Coronary artery (tissue), 2 donors: ENCODE results near the gene MYH11.

Experiments
- DNase-seq: peaks from one replicate; pipeline ENCODE4 v3.0.0-alpha.2; 2017; ENCODE audit warnings: low spot score
- H3K27ac ChIP-seq, 2 donors: fragments of 200-600 bp; sonication (generic); one replicate each; pipeline ENCODE4 v1.5.1; 2016 to 2019
- H3K4me3 ChIP-seq: fragments of 200-600 bp; sonication (generic); 2 replicates; pipeline ENCODE4 v1.5.1; 2016; ENCODE audit warnings: mild to moderate bottlenecking, moderate library complexity
- CTCF ChIP-seq: fragments of 200-600 bp; sonication (generic); IDR thresholded peaks from one replicate; pipeline ENCODE4 v1.5.1; 2019; ENCODE audit warnings: antibody characterized with exemption

Gene MYH11

GRCh38 chr16:15714393-15715172 is 142.2 kb downstream of the MYH11 start:
- DNase-seq, result no peak
- no peak for TF ChIP-seq CTCF
- Histone ChIP-seq H3K27ac (peak overlapping the region in 1 of 2 donors; percentile 4), H3K4me3 (no peak overlapping the region)

- Histone ChIP-seq H3K4me3 (no peak overlapping the region), H3K27ac (peak overlapping the region in 1 of 2 donors; percentile 5)
- TF ChIP-seq CTCF, result no peak
- DNase-seq, result no peak
Measured at GRCh38 chr16:15708997-15709396, 147.8 kb downstream of the MYH11 start.

GRCh38 chr16:15708096-15708495 is 148.7 kb downstream of the MYH11 start:
- no peak overlapping the region for H3K4me3 ChIP-seq
- no peak for DNase-seq
- peak overlapping the region in 1 of 2 donors; percentile 10 for H3K27ac ChIP-seq
- TF ChIP-seq CTCF, result no peak

- DNase-seq, result no peak
- no peak for TF ChIP-seq CTCF
- H3K4me3 ChIP-seq, result no peak overlapping the region
- peak overlapping the region in 1 of 2 donors; percentile 43 for H3K27ac ChIP-seq
Measured at GRCh38 chr16:15707332-15707731, 149.5 kb downstream of the MYH11 start.

GRCh38 chr16:15705064-15705565 is 151.7 kb downstream of the MYH11 start:
- no peak overlapping the region for H3K4me3 ChIP-seq
- DNase-seq, result no peak
- no peak for TF ChIP-seq CTCF
- H3K27ac ChIP-seq, result peak overlapping the region in 1 of 2 donors; percentile 19

GRCh38 chr16:15704545-15704987 is 152.3 kb downstream of the MYH11 start:
- Histone ChIP-seq H3K4me3 (no peak overlapping the region), H3K27ac (no peak overlapping the region)
- peak; percentile 53 for TF ChIP-seq CTCF
- DNase-seq, result no peak
